ENCODE results near the gene METTL2A.
"Not testable (repeated sequence)": the region's sequence is repeated elsewhere in the genome, so short reads cannot be mapped to it uniquely, and the experiment has no call there.

GRCh38 chr17:62478880-62479638, 55.4 kb downstream of the METTL2A start:
- TF ChIP-seq CTCF, POLR2A (IDR thresholded peaks at IDR 0.05): not testable (repeated sequence)
